ENCODE results near the gene LTA. TPM values are rescaled to one million over a fixed set of nuclear protein-coding genes. Genes with fewer than 3 reads are reported as not detected.

The LTA gene
- total RNA-seq, 1 experiment from 2014 or later = 1.1 TPM

DNA sequence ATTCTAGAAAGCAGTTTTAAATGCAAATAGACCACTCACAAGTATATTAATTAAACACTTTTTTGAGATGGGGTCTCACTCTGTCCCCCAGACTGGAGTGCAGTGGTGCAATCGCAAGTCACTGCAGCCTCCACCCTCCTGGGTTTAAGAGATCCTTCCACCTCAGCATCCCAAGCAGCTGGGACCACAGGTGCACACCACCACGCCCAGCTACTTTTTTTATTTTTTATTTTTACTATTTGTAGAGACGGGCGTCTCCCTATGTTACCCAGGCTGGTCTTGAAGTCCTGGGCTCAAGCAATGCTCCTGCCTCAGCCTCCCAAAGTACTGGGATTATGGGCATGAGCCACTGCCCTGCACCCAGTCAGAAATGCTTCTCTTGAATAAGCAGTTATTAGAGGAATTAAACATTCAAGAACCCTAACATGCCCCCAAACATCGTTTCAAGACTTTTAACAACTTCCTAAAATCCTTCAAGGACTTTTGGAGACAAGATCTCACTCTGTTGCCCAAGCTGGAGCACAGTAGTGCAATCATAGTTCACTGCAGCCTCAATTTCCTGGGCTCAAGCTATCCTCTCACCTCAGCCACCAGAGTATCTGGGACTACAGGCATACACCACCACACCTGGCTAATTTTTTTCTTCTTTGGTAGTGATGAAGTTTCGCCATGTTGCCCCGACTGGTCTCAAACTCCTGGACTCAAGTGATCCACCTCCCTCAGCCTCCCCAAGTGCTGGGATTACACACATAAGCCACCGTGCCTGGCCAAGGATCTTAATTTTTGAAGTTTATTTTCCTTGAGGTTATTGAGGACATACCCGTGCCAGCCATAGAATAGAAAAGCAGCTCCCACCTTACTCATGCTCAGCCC is 40.1 kb upstream of the LTA start:
- no peak overlapping the region for H3K4me2 ChIP-seq (ENCODE audit: low read length)
- H3K27ac ChIP-seq (ENCODE audit: low read depth, low read length) = no peak overlapping the region
- no peak overlapping the region for H3K9ac ChIP-seq (ENCODE audit: low read length)
- H3K27me3 ChIP-seq (ENCODE audit: insufficient read depth, low read length) = no peaks in the 10 kb centered on the region
- POLR2A ChIA-PET = interaction anchor here (0.7 to 1.3 kb wide), 4 partner anchors 9 to 129 kb away, joined by 3 to 8 read pairs (median 4); partner anchors contain the start of genes C6orf47, DDX39B and MICB
- no peaks in the 10 kb centered on the region for H3K9me3 ChIP-seq (ENCODE audit: control insufficient read depth in 1 of 2, insufficient read depth in 1 of 2, low read depth in 1 of 2, low read length in 2 of 2)
- H2AFZ ChIP-seq (ENCODE audit: low read depth, low read length, poor library complexity, severe bottlenecking) = no peak overlapping the region
- ATAC-seq (no peak), DNase-seq (ENCODE audit: low read depth, low spot score) (no peak)
- TF ChIP-seq POLR2AphosphoS5 (IDR thresholded peaks at IDR 0.05; ENCODE audit: low read depth, low read length) (peak; percentile 26; the same call in 1 of the 2 replicates), EZH2phosphoT487 (IDR thresholded peaks at IDR 0.05; ENCODE audit: borderline replicate concordance) (no peak)
- TF ChIP-seq, protein P1, sequence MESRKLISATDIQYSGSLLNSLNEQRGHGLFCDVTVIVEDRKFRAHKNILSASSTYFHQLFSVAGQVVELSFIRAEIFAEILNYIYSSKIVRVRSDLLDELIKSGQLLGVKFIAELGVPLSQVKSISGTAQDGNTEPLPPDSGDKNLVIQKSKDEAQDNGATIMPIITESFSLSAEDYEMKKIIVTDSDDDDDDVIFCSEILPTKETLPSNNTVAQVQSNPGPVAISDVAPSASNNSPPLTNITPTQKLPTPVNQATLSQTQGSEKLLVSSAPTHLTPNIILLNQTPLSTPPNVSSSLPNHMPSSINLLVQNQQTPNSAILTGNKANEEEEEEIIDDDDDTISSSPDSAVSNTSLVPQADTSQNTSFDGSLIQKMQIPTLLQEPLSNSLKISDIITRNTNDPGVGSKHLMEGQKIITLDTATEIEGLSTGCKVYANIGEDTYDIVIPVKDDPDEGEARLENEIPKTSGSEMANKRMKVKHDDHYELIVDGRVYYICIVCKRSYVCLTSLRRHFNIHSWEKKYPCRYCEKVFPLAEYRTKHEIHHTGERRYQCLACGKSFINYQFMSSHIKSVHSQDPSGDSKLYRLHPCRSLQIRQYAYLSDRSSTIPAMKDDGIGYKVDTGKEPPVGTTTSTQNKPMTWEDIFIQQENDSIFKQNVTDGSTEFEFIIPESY (IDR thresholded peaks at IDR 0.05; ENCODE audit: extremely low read depth, insufficient replicate concordance, low read length) = no peak
- TF ChIP-seq, protein P2, sequence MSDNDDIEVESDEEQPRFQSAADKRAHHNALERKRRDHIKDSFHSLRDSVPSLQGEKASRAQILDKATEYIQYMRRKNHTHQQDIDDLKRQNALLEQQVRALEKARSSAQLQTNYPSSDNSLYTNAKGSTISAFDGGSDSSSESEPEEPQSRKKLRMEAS (IDR thresholded peaks at IDR 0.05) = no peak
- H3K36me3 ChIP-seq (ENCODE audit: control insufficient read depth in 1 of 2, insufficient read depth in 2 of 2, low read length in 2 of 2) = peaks cover 56 to 64% of the 10 kb centered on the region in 2 experiments
- BruUV-seq (replicated peaks) = no TSS peak
- peaks cover 46% of the 10 kb centered on the region for H3K79me2 ChIP-seq (ENCODE audit: insufficient read depth, low read length)
- RAD21 ChIA-PET (ENCODE audit: low non-redundant PET in 1 of 2, low total read pairs in 2 of 2, uncharacterized antibody in 2 of 2, unreplicated experiment in 2 of 2) = no interaction called here
- H3K4me1 ChIP-seq (ENCODE audit: control insufficient read depth in 1 of 2, insufficient read depth in 2 of 2, low read length in 2 of 2) = no peaks in the 10 kb centered on the region
- H3K9me2 ChIP-seq (ENCODE audit: insufficient read depth) = no peaks in the 10 kb centered on the region
- CTCF ChIA-PET = no interaction called here
- H4K20me1 ChIP-seq (ENCODE audit: insufficient read depth) = peaks cover 25% of the 10 kb centered on the region; the same call in 1 of the 2 replicates
- intact Hi-C loops (cut with micrococcal nuclease) = no loop called here
- no peak overlapping the region for H3K4me3 ChIP-seq (replicated peaks in 1 of 2; ENCODE audit: low read depth in 1 of 2, low read length in 2 of 2)
